Right atrium auricular region (tissue), 2 donors: Measurements from ENCODE around the gene TMEM134. TPM values are rescaled to one million over a fixed set of nuclear protein-coding genes. Genes with fewer than 3 reads are reported as not detected.

Experiments used
- DNase-seq: peaks from one replicate; pipeline ENCODE4 v3.0.0-alpha.2; 2019; ENCODE audit warnings: low spot score
- H3K27ac ChIP-seq, 2 donors: fragments of 200-600 bp; sonication (generic); 1 replicate in 1 of 2; 2 replicates in 1 of 2; pipeline ENCODE4 v1.5.1; 2016 to 2019
- H3K27me3 ChIP-seq, 2 donors: fragments of 200-600 bp; sonication (generic); one replicate each; pipeline versions ENCODE4 v1.5.1 to v1.6.0; 2017 to 2019
- H3K36me3 ChIP-seq: fragments of 200-600 bp; sonication (generic); one replicate; pipeline ENCODE4 v1.5.1; 2016
- H3K4me1 ChIP-seq, 2 donors: fragments of 200-600 bp; sonication (generic); one replicate each; pipeline versions ENCODE4 v1.5.1 to v1.6.0; 2017 to 2019
- H3K4me3 ChIP-seq, 2 donors: fragments of 200-600 bp; sonication (generic); 1 replicate in 1 of 2; 2 replicates in 1 of 2; pipeline ENCODE4 v1.5.1; 2017 to 2019; ENCODE audit warnings: mild to moderate bottlenecking in 1 of 2, moderate library complexity in 1 of 2
- H3K9me3 ChIP-seq, 2 donors: fragments of 200-600 bp; sonication (generic); one replicate each; pipeline ENCODE4 v1.5.1; 2019
- CTCF ChIP-seq, 2 donors: fragments of 200-600 bp; sonication (generic); IDR thresholded peaks; one replicate each; pipeline ENCODE4 v1.5.1; 2019; ENCODE audit warnings: antibody characterized with exemption in 2 of 2
- total RNA-seq, 2 donors: library from RNA; depleted of rRNA; stranded (reverse); fragments of >200 nt; gene quantifications; one replicate each; pipeline ENCODE4 v1.1.0, GENCODE V29; 2016

The TMEM134 gene
- total RNA-seq, 2 donors from 2014 or later: 74.4 to 140 TPM

DNA sequence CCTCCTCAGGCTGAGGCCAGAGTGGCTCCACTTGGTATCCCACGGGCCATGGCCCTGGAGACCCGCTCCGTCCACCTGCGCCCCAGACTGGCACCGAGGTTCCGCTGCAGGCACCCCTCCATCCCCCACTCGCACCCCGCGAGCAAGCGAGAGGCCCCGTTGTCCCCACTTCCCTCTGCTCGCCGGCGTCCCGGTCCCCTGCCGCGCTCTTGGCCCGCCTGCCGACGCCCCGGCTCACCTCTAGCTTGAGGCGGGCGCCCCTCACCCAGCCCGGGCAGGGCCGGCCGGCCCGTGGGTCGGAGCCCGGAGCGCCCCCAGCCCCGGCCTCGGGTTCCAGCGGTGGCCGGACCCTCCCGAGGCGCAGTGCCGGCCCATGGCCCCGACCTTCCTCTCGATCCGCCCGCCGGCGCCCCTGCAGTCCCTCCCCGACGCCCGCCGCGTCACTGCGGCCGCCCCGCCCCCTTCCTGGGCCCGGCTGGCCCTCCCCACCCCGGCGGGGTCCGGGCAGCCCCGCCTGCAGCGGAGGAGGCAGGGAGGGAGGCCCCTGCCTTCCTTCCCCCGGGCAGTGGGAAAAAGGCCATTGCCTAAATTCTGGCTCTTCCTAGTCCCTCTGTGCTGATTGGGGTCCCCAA lies 36.0 kb upstream of the TMEM134 start, which contains the start of gene PITPNM1:
Gene PITPNM1 (minus strand): TSS at position 414 of the 632 bp plus-strand sequence. CDS start 1,183 bp downstream, outside the sequence.
- H3K27me3 ChIP-seq: no peaks in the 10 kb centered on the region
- peak; percentile 70 for DNase-seq
- no peak for TF ChIP-seq CTCF (IDR thresholded peaks at IDR 0.05)
- H3K4me1 ChIP-seq: peaks cover 0 to 54% of the 10 kb centered on the region in 2 donors
- peaks cover 23% of the 10 kb centered on the region for H3K36me3 ChIP-seq
- no peaks in the 10 kb centered on the region for H3K9me3 ChIP-seq
- peak within 1 kb of the TSS; percentile 99 for H3K27ac ChIP-seq
- peak within 1 kb of the TSS; percentile 74 to 77 for H3K4me3 ChIP-seq

GRCh38 chr11:67504005-67504949 lies 35.2 kb upstream of the TMEM134 start:
- H3K4me1 ChIP-seq: peaks cover 0 to 54% of the 10 kb centered on the region in 2 donors
- no peak for TF ChIP-seq CTCF (IDR thresholded peaks at IDR 0.05)
- no peak for DNase-seq

DNA sequence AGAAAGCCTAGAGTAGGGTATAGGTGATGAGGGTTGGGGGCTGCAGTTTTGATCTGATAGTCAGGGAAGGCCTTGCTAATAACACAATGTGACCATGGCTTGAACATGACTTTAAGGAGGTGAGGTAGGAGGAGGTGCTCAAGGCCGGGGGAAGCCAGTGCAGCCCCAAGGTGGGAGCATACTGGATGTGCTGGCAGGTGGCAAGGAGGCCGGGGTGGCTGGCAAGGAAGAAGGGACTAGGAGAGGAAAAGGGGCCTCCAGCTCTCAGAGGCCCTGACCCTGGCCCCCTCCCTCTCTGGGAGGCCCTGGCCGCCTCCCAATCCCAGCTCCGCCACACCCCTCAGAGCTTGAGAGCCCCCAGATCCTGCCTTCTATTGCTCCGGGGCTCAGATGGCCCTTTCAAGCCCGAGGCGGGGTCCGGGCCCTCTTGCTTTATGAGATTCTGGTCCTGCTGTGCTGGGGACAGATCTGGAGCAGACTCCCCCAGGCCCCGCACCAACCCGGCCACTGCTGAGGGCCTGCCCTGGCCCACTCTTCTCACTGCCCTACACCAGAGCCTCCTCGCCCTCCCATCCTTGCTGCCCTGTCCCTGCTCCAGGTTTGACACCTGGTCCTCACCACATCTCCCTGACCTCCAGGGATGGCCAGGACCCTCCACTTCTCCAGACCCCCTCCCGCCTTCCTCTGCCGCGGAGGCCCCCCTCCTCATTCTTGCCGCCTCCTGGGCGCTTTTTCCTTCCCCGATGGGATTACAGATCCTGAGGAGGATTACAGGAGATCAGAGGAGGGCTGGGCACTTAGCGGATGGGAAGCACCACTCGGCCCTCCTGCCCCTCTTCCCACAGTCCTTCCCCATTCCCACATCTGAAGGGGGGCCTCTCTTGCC lies 34.3 kb upstream of the TMEM134 start:
- no peak overlapping the region for H3K27ac ChIP-seq
- H3K4me1 ChIP-seq: peaks cover 0 to 47% of the 10 kb centered on the region in 2 donors
- peak overlapping the region; percentile 74 to 77 for H3K4me3 ChIP-seq
- no peak for DNase-seq
- peaks cover 23% of the 10 kb centered on the region for H3K36me3 ChIP-seq
- H3K27me3 ChIP-seq: no peaks in the 10 kb centered on the region
- no peak for TF ChIP-seq CTCF (IDR thresholded peaks at IDR 0.05)
- H3K9me3 ChIP-seq: no peaks in the 10 kb centered on the region

More at GRCh38 chr11:67504005-67504949, 35.2 kb upstream of the TMEM134 start:
- Histone ChIP-seq H3K4me3 (peak overlapping the region; percentile 74 to 77), H3K36me3 (peaks cover 23% of the 10 kb centered on the region), H3K27me3 (no peaks in the 10 kb centered on the region), H3K27ac (peak overlapping the region; percentile 99), H3K9me3 (no peaks in the 10 kb centered on the region)

DNA sequence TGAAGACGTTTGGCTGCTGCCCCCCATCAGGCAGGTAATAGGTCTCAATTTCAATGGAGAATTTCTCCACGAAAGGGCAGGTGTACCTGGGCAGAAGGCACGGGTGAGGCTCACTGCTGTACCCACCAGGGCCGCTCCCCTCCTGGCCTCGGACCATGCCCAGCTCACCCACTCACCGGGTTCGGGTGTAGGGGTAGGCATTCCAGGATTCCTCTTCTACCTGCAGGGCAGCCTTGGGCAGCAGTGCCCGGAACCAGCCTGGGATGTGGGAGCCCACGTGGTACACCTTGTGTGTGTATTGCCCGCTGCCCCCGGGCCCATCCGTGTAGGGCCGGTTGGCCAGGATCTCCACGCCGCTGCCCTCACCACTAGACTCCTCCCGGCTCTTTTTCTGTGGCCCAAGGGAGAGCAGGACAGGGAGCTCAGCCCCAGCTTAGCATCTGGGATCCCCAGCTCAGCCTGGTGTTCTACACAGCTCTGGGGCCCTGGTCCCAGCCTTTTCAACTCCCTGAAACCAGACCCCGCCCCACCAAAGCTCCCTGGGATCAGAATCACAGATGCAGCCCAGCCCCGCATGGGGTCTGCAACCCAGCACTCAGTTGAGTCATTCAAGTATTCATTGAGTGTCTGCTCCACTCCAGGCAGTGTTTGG lies 33.4 kb upstream of the TMEM134 start:
- no peaks in the 10 kb centered on the region for H3K27me3 ChIP-seq
- H3K27ac ChIP-seq: no peak overlapping the region
- no peak for TF ChIP-seq CTCF (IDR thresholded peaks at IDR 0.05)
- H3K36me3 ChIP-seq: peaks cover 23% of the 10 kb centered on the region
- H3K4me3 ChIP-seq: no peak overlapping the region
- H3K9me3 ChIP-seq: no peaks in the 10 kb centered on the region
- peaks cover 0 to 42% of the 10 kb centered on the region in 2 donors for H3K4me1 ChIP-seq
- DNase-seq: no peak

DNA sequence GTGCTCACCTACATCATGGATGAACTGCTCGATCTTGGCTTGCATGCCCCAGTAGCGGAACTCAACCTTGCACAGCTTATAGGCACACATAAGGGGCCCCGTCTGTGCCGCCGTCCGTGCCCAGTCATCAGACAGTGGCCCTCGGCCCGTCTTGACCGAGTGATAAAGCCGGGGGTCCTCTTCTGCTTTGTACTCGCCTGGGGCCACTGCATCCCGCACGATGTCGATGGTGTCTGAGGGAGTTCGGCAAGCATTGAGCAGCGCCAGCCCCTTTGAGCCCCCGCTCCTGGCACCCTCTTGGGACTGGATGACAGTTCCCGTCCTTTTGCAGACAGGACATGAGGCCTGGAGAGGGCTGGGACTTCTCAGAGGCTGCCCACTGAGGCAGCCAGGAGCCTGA lies 32.8 kb upstream of the TMEM134 start:
- no peaks in the 10 kb centered on the region for H3K9me3 ChIP-seq
- H3K36me3 ChIP-seq: peaks cover 19% of the 10 kb centered on the region
- no peak overlapping the region for H3K27ac ChIP-seq
- no peak for TF ChIP-seq CTCF (IDR thresholded peaks at IDR 0.05)
- DNase-seq: no peak
- H3K4me3 ChIP-seq: no peak overlapping the region
- no peaks in the 10 kb centered on the region for H3K27me3 ChIP-seq
- H3K4me1 ChIP-seq: peaks cover 0 to 36% of the 10 kb centered on the region in 2 donors
